Thoracic aorta (tissue), 2 donors: ENCODE results near the gene APC2. TPM values are rescaled to one million over a fixed set of nuclear protein-coding genes. Genes with fewer than 3 reads are reported as not detected.

ENCODE experiments used
- ATAC-seq: fragments of 150-250 bp; one replicate; pipeline ENCODE4 v1.8.0; 2017; ENCODE audit warnings: low read depth; ENCODE audit not compliant: insufficient number of reproducible peaks, low FRiP score
- DNase-seq: peaks from one replicate; pipeline ENCODE4 v3.0.0-alpha.2; 2020; ENCODE audit warnings: low spot score
- H3K27ac ChIP-seq, 2 donors: fragments of 200-600 bp; sonication (generic); 1 replicate in 1 of 2; 2 replicates in 1 of 2; pipeline ENCODE4 v1.5.1; 2016; ENCODE audit warnings: mild to moderate bottlenecking in 2 of 2, moderate library complexity in 2 of 2
- H3K27me3 ChIP-seq: fragments of 200-600 bp; sonication (generic); replicated peaks from 2 replicates; pipeline ENCODE4 v1.6.0; 2016; ENCODE audit warnings: mild to moderate bottlenecking; ENCODE audit not compliant: insufficient read depth
- H3K36me3 ChIP-seq: fragments of 200-600 bp; sonication (generic); one replicate; pipeline ENCODE4 v1.5.1; 2016
- H3K4me1 ChIP-seq, 2 donors: fragments of 200-600 bp; sonication (generic); 1 replicate in 1 of 2; 2 replicates in 1 of 2; pipeline versions ENCODE4 v1.5.1 to v1.6.0; 2016; ENCODE audit warnings: low read depth in 2 of 2, mild to moderate bottlenecking in 1 of 2; ENCODE audit not compliant: control insufficient read depth in 1 of 2
- H3K4me3 ChIP-seq: fragments of 200-600 bp; sonication (generic); 2 replicates; pipeline ENCODE4 v1.5.1; 2016; ENCODE audit warnings: mild to moderate bottlenecking
- H3K9me3 ChIP-seq: fragments of 200-600 bp; sonication (generic); 2 replicates; pipeline ENCODE4 v1.5.1; 2016
- CTCF ChIP-seq: fragments of 200-600 bp; sonication (generic); IDR thresholded peaks from one replicate; pipeline ENCODE4 v1.5.1; 2019; ENCODE audit warnings: antibody characterized with exemption
- total RNA-seq, 2 donors: library from RNA; depleted of rRNA; stranded (reverse); fragments of >200 nt; gene quantifications; one replicate each; pipeline versions ENCODE4 v1.1.0 to v1.2.3, GENCODE V29; 2016

APC2 gene
- total RNA-seq, 2 donors from 2014 or later, result 0.41 to 0.78 TPM

GRCh38 chr19:1501200-1501595, 51.3 kb downstream of the APC2 start:
- TF ChIP-seq CTCF, result no peak
- Histone ChIP-seq H3K9me3 (no peaks in the 10 kb centered on the region), H3K27ac (no peak overlapping the region), H3K4me3 (no peak overlapping the region), H3K27me3 (no peaks in the 10 kb centered on the region), H3K36me3 (no peaks in the 10 kb centered on the region), H3K4me1 (peaks cover 0 to 8% of the 10 kb centered on the region in 2 donors)
- no peak for DNase-seq
- ATAC-seq, result no peak

- no peaks in the 10 kb centered on the region for H3K36me3 ChIP-seq
- peaks cover 3 to 13% of the 10 kb centered on the region in 2 donors for H3K4me1 ChIP-seq
- TF ChIP-seq CTCF, result no peak
Measured at GRCh38 chr19:1502433-1503088, 52.6 kb downstream of the APC2 start.

GRCh38 chr19:1503089-1503924, 53.4 kb downstream of the APC2 start:
- DNase-seq, result no peak
- Histone ChIP-seq H3K27me3 (no peaks in the 10 kb centered on the region), H3K27ac (no peak overlapping the region), H3K4me1 (peaks cover 3 to 13% of the 10 kb centered on the region in 2 donors), H3K4me3 (peak overlapping the region; percentile 5), H3K9me3 (no peaks in the 10 kb centered on the region), H3K36me3 (no peaks in the 10 kb centered on the region)
- no peak for ATAC-seq
- peak; percentile 65 for TF ChIP-seq CTCF

More at GRCh38 chr19:1502433-1503088, 52.6 kb downstream of the APC2 start:
- ATAC-seq, result no peak
- DNase-seq, result no peak
- Histone ChIP-seq H3K9me3 (no peaks in the 10 kb centered on the region), H3K27me3 (no peaks in the 10 kb centered on the region), H3K27ac (no peak overlapping the region), H3K4me3 (no peak overlapping the region)

DNA sequence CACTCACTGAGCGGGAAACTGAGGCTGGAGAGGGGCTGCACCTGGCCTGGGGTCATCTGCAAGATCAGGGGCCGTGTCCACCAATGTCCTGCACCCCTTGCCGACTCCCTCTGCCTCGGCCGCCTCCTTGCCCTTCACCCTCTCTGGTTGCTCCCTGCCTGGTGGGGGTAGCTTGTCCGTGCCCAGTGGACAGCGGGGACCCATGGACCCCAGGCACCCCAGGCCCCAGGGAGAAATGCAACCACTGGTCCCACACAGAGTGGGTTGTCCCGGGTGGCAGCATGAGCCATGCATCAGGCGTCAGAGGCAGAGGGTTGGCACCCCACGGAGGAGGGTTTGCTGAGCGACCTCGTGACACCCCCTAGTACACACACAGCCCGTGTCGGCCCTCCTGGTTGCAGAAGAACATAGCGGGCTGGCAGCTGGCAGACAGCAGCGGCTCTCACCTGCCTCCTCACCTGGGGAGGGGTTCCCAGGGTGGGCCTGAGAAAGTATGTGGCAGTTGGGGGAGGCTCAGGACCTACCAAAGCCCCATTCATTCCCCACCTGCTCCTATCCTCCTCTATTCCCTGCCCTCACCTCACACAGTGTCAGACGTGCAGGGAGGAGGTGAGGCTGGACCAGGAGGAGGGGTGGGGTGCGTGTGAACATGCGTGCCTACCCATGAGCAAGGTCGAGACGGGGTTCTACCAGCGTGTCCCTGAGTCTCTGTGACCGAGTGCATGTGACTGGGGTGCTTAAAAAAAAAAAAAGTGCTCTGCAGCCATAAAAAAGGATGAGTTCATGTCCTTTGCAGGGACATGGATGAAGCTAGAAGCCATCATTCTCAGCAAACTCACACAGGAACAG, 54.2 kb downstream of the APC2 start:
- no peak for DNase-seq

More for the DNA sequence above, 54.2 kb downstream of the APC2 start:
- H3K4me1 ChIP-seq, result peaks cover 3 to 13% of the 10 kb centered on the region in 2 donors
- H3K36me3 ChIP-seq, result no peaks in the 10 kb centered on the region
- no peak for ATAC-seq
- no peak for TF ChIP-seq CTCF
- H3K27ac ChIP-seq, result no peak overlapping the region
- no peaks in the 10 kb centered on the region for H3K9me3 ChIP-seq
- no peak overlapping the region for H3K4me3 ChIP-seq
- no peaks in the 10 kb centered on the region for H3K27me3 ChIP-seq
